GM12891 (cell line): ENCODE data around the gene AHI1.

Experiments
- POLR2A ChIP-seq: IDR thresholded peaks from 2 replicates; pipeline ENCODE4 v1.6.1; 2011; ENCODE audit warnings: low read depth, low read length, control low read depth
- POLR2AphosphoS5 ChIP-seq: IDR thresholded peaks from 2 replicates; pipeline ENCODE4 v1.6.1; 2011; ENCODE audit warnings: low read depth, low read length, control low read depth
- TAF1 ChIP-seq: IDR thresholded peaks from 2 replicates; pipeline ENCODE4 v1.6.1; 2011; ENCODE audit warnings: low read depth, low read length, control low read depth

- TF ChIP-seq POLR2A (no peak), POLR2AphosphoS5 (no peak), TAF1 (no peak)
Measured at GRCh38 chr6:135449246-135449645, 48.3 kb downstream of the AHI1 start.
